Right lobe of liver (tissue), 4 donors: ENCODE measurements around the gene PDE6D.

Source experiments
- CTCF ChIP-seq, 4 donors: fragments of 200-600 bp in 3 of 4; fragments of 450-650 bp in 1 of 4; IDR thresholded peaks; one replicate each; pipeline versions ENCODE4 v1.5.1 to v1.8.0; 2016 to 2022; ENCODE audit warnings: antibody characterized with exemption in 4 of 4, mild to moderate bottlenecking in 2 of 4
- POLR2A ChIP-seq: fragments of 450-650 bp; IDR thresholded peaks from one replicate; pipeline ENCODE4 v1.6.1; 2017; ENCODE audit warnings: antibody characterized with exemption, mild to moderate bottlenecking
- donor health status: DM: no; HTN: no; CAD: no.
- donor health status: DM: no; HTN: no; CAD: no.
- donor health status: DM: no; HTN: yes; CAD: no.

DNA sequence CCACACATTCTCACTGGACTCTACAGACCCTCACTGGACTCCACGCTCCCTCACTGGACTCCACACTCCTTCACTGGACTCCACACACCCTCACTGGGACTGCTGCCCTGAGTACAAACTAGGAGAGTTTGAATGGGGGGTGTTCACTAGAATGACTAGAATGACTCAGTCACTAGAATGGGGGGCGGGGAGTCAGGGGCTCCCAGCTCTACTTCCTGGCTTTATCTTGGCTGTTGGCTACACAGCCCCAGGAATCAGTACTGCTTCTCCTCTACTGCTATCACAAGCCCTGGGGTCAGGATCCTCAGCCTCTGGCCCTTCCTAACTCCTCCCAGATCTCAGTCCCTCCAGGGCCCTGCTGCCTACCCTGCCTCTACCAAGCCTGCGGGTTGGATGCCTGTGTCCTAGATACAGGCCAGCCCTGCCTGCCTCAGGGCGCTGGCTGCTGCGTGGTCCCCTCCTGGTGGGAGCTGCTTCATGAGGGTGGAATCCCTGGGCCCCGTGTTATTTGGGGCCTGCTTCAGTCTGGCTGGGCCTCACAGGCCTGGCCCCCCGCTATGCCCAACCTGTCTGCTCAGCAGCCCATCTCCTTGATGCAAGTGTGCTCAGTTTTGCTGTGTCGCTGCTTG, 65.0 kb downstream of the PDE6D start:
- TF ChIP-seq CTCF (IDR thresholded peaks at IDR 0.05) (no peak), POLR2A (no peak)
